ENCODE measurements around the gene EEF1AKMT4. TPM values are rescaled to one million over a fixed set of nuclear protein-coding genes. Genes with fewer than 3 reads are reported as not detected.

The EEF1AKMT4 gene
- total RNA-seq, 1 donor from 2014 or later: 7.2 TPM

GRCh38 chr3:184230603-184231528, 18.6 kb upstream of the EEF1AKMT4 start:
- H3K27me3 Mint-ChIP-seq (ENCODE audit: low read depth, unreplicated experiment): peaks cover 65% of the 10 kb centered on the region
- DNase-seq (ENCODE audit: low read depth): no peak

DNA sequence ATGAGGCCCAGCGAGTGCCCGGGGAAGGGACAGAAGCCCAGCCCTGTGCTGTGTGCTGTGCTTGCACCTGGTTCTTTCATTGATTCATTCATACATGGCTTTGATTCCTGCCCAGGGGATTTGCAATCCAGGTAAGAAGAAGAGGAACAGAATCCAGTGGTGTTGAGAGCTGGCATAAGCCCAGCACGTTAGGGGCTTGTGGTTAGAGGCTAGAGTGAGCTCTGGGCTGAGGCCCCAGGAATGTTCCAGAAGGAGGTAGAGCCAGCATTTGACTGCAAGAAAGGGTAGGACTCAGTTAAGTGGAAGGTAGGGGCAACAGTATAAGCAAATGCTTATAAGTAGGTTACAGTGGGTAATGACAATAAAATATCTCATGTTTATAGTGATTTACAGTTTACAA, 17.8 kb upstream of the EEF1AKMT4 start:
- Mint-ChIP-seq H3K9me3 (ENCODE audit: unreplicated experiment) (no peaks in the 10 kb centered on the region), H3K4me1 (ENCODE audit: low read depth, unreplicated experiment) (peaks cover 11% of the 10 kb centered on the region), H3K4me3 (ENCODE audit: unreplicated experiment) (no peak overlapping the region), H3K27ac (ENCODE audit: unreplicated experiment) (no peak overlapping the region), H3K27me3 (ENCODE audit: low read depth, unreplicated experiment) (peaks cover 62% of the 10 kb centered on the region), H3K36me3 (ENCODE audit: low read depth, unreplicated experiment) (no peaks in the 10 kb centered on the region)
- Histone ChIP-seq H4K20me1 (ENCODE audit: insufficient read depth, low read length) (peaks cover 9% of the 10 kb centered on the region), H3K36me3 (ENCODE audit: insufficient read depth, low read length) (no peaks in the 10 kb centered on the region), H2AFZ (ENCODE audit: low read depth, low read length) (no peak overlapping the region), H3K79me2 (ENCODE audit: insufficient read depth, low read length) (no peaks in the 10 kb centered on the region), H3K4me3 (ENCODE audit: insufficient read depth, low read depth, low read length) (no peak overlapping the region), H3K4me1 (ENCODE audit: insufficient read depth, low read length) (peaks cover 13% of the 10 kb centered on the region), H3K9me3 (ENCODE audit: insufficient read depth, low read depth, low read length) (no peaks in the 10 kb centered on the region), H3K27ac (ENCODE audit: low read depth, low read length) (no peak overlapping the region), H3K4me2 (ENCODE audit: low read length) (no peak overlapping the region), H3K27me3 (ENCODE audit: insufficient read depth, low read length) (peaks cover 41% of the 10 kb centered on the region), H3K9ac (ENCODE audit: low read length) (no peak overlapping the region)
- DNase-seq (ENCODE audit: low read depth) (no peak), FAIRE-seq (no peak)
- TF ChIP-seq, protein P1, sequence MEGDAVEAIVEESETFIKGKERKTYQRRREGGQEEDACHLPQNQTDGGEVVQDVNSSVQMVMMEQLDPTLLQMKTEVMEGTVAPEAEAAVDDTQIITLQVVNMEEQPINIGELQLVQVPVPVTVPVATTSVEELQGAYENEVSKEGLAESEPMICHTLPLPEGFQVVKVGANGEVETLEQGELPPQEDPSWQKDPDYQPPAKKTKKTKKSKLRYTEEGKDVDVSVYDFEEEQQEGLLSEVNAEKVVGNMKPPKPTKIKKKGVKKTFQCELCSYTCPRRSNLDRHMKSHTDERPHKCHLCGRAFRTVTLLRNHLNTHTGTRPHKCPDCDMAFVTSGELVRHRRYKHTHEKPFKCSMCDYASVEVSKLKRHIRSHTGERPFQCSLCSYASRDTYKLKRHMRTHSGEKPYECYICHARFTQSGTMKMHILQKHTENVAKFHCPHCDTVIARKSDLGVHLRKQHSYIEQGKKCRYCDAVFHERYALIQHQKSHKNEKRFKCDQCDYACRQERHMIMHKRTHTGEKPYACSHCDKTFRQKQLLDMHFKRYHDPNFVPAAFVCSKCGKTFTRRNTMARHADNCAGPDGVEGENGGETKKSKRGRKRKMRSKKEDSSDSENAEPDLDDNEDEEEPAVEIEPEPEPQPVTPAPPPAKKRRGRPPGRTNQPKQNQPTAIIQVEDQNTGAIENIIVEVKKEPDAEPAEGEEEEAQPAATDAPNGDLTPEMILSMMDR (IDR thresholded peaks at IDR 0.05; ENCODE audit: insufficient read depth, low read depth, low read length): no peak
- TF ChIP-seq EZH2 (IDR thresholded peaks at IDR 0.05; ENCODE audit: insufficient read depth, low read length): no peak

More at GRCh38 chr3:184230603-184231528, 18.6 kb upstream of the EEF1AKMT4 start:
- Histone ChIP-seq H3K9me3 (ENCODE audit: insufficient read depth, low read depth, low read length) (no peaks in the 10 kb centered on the region), H3K36me3 (ENCODE audit: insufficient read depth, low read length) (no peaks in the 10 kb centered on the region), H3K27ac (ENCODE audit: low read depth, low read length) (no peak overlapping the region), H3K27me3 (ENCODE audit: insufficient read depth, low read length) (peaks cover 45% of the 10 kb centered on the region), H3K4me2 (ENCODE audit: low read length) (peak overlapping the region; percentile 83), H3K79me2 (ENCODE audit: insufficient read depth, low read length) (no peaks in the 10 kb centered on the region), H3K4me3 (ENCODE audit: insufficient read depth, low read depth, low read length) (no peak overlapping the region), H3K4me1 (ENCODE audit: insufficient read depth, low read length) (peaks cover 13% of the 10 kb centered on the region), H2AFZ (ENCODE audit: low read depth, low read length) (no peak overlapping the region), H3K9ac (ENCODE audit: low read length) (no peak overlapping the region), H4K20me1 (ENCODE audit: insufficient read depth, low read length) (peaks cover 9% of the 10 kb centered on the region)
- Mint-ChIP-seq H3K36me3 (ENCODE audit: low read depth, unreplicated experiment) (no peaks in the 10 kb centered on the region), H3K27ac (ENCODE audit: unreplicated experiment) (no peak overlapping the region), H3K4me1 (ENCODE audit: low read depth, unreplicated experiment) (peaks cover 11% of the 10 kb centered on the region), H3K4me3 (ENCODE audit: unreplicated experiment) (peak overlapping the region; percentile 69), H3K9me3 (ENCODE audit: unreplicated experiment) (no peaks in the 10 kb centered on the region)
- FAIRE-seq: no peak
- TF ChIP-seq, protein P1 (IDR thresholded peaks at IDR 0.05; ENCODE audit: insufficient read depth, low read depth, low read length): no peak
- peak; percentile 97 for TF ChIP-seq EZH2 (IDR thresholded peaks at IDR 0.05; ENCODE audit: insufficient read depth, low read length)

All from astrocyte (in vitro differentiated cells and primary cell).